Stomach (tissue), 4 donors: ENCODE measurements around the gene CAND2.

ENCODE experiments used
- CTCF ChIP-seq, 7 experiments: fragments of 450-650 bp in 4 of 7; fragments of 200-600 bp in 3 of 7; sonication (generic) in 3 of 7; IDR thresholded peaks; one replicate each; pipeline ENCODE4 v1.5.1; 2016 to 2019; ENCODE audit warnings: antibody characterized with exemption in 7 of 7, control low read depth in 2 of 7, mild to moderate bottlenecking in 1 of 7
- POLR2A ChIP-seq, 4 donors: fragments of 450-650 bp; IDR thresholded peaks; one replicate each; pipeline ENCODE4 v1.6.1; 2016; ENCODE audit warnings: antibody characterized with exemption in 4 of 4, control low read depth in 2 of 4, mild to moderate bottlenecking in 1 of 4, moderate library complexity in 1 of 4

GRCh38 chr3:12870942-12871341, 74.5 kb downstream of the CAND2 start:
- TF ChIP-seq CTCF (IDR thresholded peaks at IDR 0.05) (no peak), POLR2A (IDR thresholded peaks at IDR 0.05) (no peak)
